Right cardiac atrium (tissue), 5 donors: ENCODE data around the gene PDE11A. TPM values are rescaled to one million over a fixed set of nuclear protein-coding genes. Genes with fewer than 3 reads are reported as not detected.

ENCODE experiments used
- ATAC-seq, 2 donors: fragments of 200-7000 bp; cut with Tn5 transposase; one replicate each; pipeline versions ENCODE4 v1.8.0 to v1.9.1; 2020; ENCODE audit warnings: moderate library complexity in 2 of 2, mild to moderate bottlenecking in 1 of 2
- DNase-seq, 3 donors: peaks; one replicate each; pipeline ENCODE4 v3.0.0-alpha.2; 2020
- H3K27ac ChIP-seq: one replicate; pipeline ENCODE4 v1.5.1; 2013; ENCODE audit warnings: mild to moderate bottlenecking, low read length, control low read depth, moderate library complexity
- H3K27me3 ChIP-seq: one replicate; pipeline ENCODE4 v1.6.1; 2013; ENCODE audit not compliant: control insufficient read depth, insufficient read depth
- H3K4me1 ChIP-seq: one replicate; pipeline ENCODE4 v1.6.1; 2013; ENCODE audit warnings: low read length; ENCODE audit not compliant: control insufficient read depth, insufficient read depth
- H3K4me3 ChIP-seq: one replicate; pipeline ENCODE4 v1.5.1; 2013; ENCODE audit warnings: low read length, control low read depth
- H3K9me3 ChIP-seq: one replicate; pipeline ENCODE4 v1.6.1; 2013; ENCODE audit warnings: low read length; ENCODE audit not compliant: control insufficient read depth
- WGBS: extraction: QIAGEN DNeasy Blood & Tissue Kit; methylation state at CpG from one replicate; pipeline ENCODE4 v1.1.7; 2013; 5-methylcytosine and 5-hydroxymethylcytosine counted together
- intact Hi-C, 4 donors: fragments of 100-400 bp; cut with DNase I; formaldehyde crosslinking; loops; one replicate each; pipeline versions ENCODE4 v1.11.0 to v1.14.0; 2022 to 2023
- polyA plus RNA-seq: library from polyadenylated mRNA; stranded (reverse); fragments of 200-250 nt; gene quantifications from one replicate; pipeline ENCODE4 v1.2.3, GENCODE V29; 2013
- total RNA-seq, 4 donors: library from RNA; stranded (reverse); fragmentation: NEBNext Ultra II Directional; extraction: Animal tissue kit (Norgen Biotek cat#: 25700); gene quantifications; one replicate each; pipeline ENCODE4 v1.2.1, GENCODE V29; 2021
- donor health status: healthy with polysubstance abuse.
- donor health status: DM: no; HTN: yes; CAD: no.
- donor health status: DM: no; HTN: no; CAD: no.
- donor health status: DM: no; HTN: yes; CAD: no; lungs with severe emphysema.
- donor health status: DM: yes; HTN: yes; CAD: no.

PDE11A gene
- total and polyA plus RNA-seq, 5 donors = 0.08 to 0.63 (median 0.18) TPM

DNA sequence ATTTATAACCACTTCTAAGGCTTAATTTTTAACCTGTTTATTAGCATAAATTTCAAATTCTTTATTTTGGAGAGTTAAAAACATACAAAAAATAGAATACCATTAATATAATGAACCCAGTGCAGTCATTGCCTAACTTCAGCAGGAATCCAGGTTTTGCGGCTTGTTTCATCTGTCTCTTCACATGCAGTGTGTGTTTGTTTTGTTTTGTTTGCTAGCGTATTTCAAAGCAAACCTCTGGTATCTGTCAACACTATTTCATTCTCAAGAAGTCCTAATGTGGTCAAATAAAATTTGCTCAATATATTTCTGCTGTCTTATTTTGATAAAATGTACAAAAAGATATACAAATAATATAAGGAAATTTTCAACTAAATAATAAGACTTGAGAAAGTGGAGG lies 351.5 kb downstream of the PDE11A start:
- DNase-seq = no peak
- intact Hi-C loops = loop anchor here in 3 of 4 donors (10.0 kb wide), 2 partner anchors 226 to 236 kb away; no protein-coding TSS in a partner anchor
- H3K4me3 ChIP-seq = no peak overlapping the region
- H3K27me3 ChIP-seq = no peaks in the 10 kb centered on the region
- H3K27ac ChIP-seq = no peak overlapping the region
- no peaks in the 10 kb centered on the region for H3K9me3 ChIP-seq
- no peak for ATAC-seq
- 94% methylated on average over 2 of the region's 2 CpGs for WGBS
- no peaks in the 10 kb centered on the region for H3K4me1 ChIP-seq

DNA sequence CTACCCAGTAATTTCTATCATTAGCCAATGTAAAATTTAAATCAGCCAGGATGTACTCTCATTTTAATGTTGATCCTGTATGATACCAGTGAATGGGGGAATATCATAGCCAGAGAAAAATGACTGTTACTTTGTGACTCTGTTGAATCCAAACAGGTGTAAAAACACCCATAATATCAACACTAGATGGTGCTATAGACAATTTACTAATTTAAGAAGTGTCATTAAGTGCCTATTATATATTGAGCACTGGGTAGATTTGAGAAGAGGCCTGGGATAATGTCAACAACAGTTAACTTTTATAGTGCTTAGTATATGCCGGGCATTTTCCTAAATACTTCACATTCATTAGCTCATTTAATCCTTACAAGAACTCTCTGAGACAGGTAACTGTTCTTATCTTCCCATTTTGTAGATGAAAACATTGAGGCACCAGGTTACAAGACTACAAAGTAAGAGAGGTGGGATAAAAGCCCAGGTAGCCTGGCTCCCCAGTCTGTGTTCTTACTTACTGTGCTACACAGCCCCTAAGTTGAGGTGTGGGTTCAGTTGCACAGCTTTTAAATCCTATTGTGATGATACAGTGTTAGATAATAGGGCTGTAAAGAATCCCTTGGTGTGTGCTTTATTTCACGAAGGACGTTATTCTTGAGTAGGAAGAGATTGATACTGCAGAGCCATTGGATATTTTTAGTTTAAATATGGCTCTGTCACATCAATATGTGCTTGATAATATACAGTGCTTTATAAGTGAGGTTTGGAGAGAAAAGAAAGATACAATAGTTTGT lies 354.6 kb downstream of the PDE11A start:
- Histone ChIP-seq H3K4me1 (no peaks in the 10 kb centered on the region), H3K27me3 (no peaks in the 10 kb centered on the region), H3K27ac (no peak overlapping the region), H3K9me3 (no peaks in the 10 kb centered on the region), H3K4me3 (no peak overlapping the region)
- no peak for ATAC-seq
- no peak for DNase-seq
- intact Hi-C loops = loop anchor here in 1 of 4 donors (10.0 kb wide), 1 partner anchor 223 kb away; no protein-coding TSS in a partner anchor
- 77% methylated on average over 3 of the region's 3 CpGs for WGBS

DNA sequence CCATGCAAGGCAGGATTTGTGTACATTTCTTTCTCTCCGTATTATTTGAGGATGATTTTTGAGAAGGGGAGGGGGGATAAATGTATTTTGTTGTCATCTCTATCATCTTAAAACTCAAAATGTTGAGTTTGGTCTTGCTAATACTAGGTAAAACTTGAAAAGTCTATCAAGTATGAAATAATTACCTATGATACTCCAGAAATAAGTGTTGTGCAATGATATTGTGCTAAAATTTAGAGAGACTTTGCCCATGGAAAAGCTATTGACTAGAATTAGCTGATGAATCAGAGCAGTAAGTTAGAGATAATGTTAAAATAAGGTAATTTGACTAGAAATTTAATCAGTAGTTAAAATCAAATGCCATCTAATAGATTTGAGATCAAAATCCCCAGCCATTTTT lies 356.1 kb downstream of the PDE11A start:
- Histone ChIP-seq H3K27ac (no peak overlapping the region), H3K9me3 (no peaks in the 10 kb centered on the region), H3K4me3 (no peak overlapping the region), H3K4me1 (no peaks in the 10 kb centered on the region), H3K27me3 (no peaks in the 10 kb centered on the region)
- ATAC-seq (no peak), DNase-seq (no peak)
- intact Hi-C loops = loop anchor here in 1 of 4 donors (10.0 kb wide), 1 partner anchor 222 kb away; no protein-coding TSS in a partner anchor
- WGBS = 93% methylated on average over 1 of the region's 1 CpG

DNA sequence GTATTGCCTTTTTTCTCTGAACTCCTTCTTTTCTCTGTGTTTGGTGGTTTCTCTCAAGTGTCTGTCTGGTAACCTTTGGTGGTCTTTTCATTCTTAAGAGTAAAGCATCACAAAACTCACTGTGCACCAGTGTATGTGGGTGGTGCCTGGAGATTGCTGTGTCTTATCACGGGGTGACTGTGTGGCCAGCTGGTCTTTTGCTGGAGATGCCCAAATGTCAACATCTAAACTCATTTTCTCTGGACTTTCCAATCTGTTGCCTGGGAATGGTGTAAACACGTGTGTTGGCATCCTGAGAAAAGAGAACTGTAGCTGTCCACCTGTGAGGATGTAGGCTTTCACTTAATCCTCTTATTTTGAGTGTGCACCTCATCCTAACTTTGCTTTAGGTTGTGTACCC lies 356.8 kb downstream of the PDE11A start:
- Histone ChIP-seq H3K4me1 (no peaks in the 10 kb centered on the region), H3K4me3 (no peak overlapping the region), H3K27ac (no peak overlapping the region), H3K27me3 (no peaks in the 10 kb centered on the region), H3K9me3 (no peaks in the 10 kb centered on the region)
- 72% methylated on average over 2 of the region's 2 CpGs for WGBS
- intact Hi-C loops = loop anchor here in 1 of 4 donors (10.0 kb wide), 1 partner anchor 221 kb away; no protein-coding TSS in a partner anchor
- ATAC-seq = no peak
- no peak for DNase-seq

DNA sequence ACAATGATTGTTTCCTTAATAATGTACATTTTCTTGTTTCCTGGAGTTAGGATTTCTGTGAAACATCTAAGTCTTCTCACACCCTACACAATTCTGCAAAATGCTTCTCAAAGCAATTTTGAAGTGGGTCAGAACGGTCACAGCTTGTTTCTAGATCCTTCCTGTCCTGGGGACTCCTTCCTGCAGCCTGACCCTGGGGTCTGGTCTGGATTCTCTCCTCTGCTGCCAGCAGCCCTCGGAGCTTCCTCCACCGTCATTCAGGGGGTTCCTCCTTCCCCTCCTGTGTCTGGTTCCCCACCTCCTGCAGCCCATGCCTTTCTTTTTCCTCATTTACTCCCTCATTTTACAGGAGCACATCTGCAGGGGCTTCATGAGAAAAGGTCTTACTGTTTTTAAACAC lies 357.9 kb downstream of the PDE11A start:
- Histone ChIP-seq H3K27ac (no peak overlapping the region), H3K27me3 (no peaks in the 10 kb centered on the region), H3K4me1 (no peaks in the 10 kb centered on the region), H3K4me3 (no peak overlapping the region), H3K9me3 (no peaks in the 10 kb centered on the region)
- ATAC-seq (no peak), DNase-seq (no peak)
- WGBS = 46% methylated on average over 3 of the region's 3 CpGs
- intact Hi-C loops = loop anchor here in 1 of 4 donors (10.0 kb wide), 1 partner anchor 220 kb away; no protein-coding TSS in a partner anchor

DNA sequence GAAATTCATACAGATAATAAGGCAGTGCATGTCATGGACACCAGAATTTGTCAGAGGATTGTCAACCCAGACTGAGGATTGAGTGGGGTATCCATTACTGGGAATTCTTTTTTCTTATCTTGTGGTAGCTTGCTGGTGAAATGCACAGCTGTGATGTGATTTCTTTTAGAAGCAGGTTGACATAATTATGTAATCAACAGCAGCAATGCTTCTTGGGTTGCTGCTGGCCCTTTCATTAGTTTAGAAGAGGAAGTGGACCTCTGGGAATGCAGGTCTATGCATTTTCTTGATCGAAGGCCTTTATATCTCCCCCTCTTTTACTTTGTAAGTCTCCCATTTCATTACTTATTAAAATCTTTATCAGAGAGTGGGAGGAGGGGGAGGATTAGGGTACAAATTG lies 360.1 kb downstream of the PDE11A start:
- Histone ChIP-seq H3K9me3 (no peaks in the 10 kb centered on the region), H3K27ac (no peak overlapping the region), H3K27me3 (no peaks in the 10 kb centered on the region), H3K4me3 (no peak overlapping the region), H3K4me1 (peaks cover 2% of the 10 kb centered on the region)
- 31% methylated on average over 1 of the region's 1 CpG for WGBS
- intact Hi-C loops = loop anchor here in 1 of 4 donors (10.0 kb wide), 1 partner anchor 218 kb away; no protein-coding TSS in a partner anchor
- DNase-seq = no peak
- no peak for ATAC-seq

DNA sequence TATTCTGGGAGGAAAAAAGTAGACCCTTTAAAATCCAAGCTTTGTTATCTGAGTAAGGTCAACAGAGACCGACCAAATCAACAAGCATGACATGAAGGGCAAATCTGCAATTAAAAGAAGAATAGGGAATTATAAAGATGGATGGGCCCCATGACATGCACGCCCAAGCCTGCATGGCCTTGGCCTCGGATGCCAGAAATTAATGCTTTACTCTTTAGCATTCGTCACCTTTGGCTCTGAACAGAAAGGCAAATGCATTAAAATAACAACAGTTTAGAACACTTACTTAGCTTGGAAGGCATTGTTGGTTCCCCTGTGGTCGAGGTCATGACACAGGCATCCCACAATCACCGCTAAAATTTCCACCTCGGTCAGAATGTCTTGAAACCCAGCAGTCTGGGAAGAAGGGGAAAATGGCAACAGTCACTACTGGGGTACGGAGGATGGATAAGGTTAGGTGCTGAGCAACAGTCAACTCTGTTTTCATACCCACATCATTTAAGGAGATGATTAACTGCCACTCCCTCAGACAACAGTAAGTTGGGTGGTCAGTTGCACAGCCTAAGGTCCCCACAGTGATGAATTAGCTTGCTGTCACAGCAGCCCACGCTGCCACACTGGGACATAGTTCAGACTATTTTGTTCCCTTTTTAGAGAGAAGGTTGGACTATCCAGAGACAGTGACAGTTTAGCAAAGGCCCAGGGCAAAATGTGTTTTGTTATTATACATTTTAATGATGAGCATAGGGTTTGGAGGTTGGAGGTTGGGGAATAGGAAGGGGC lies 360.9 kb downstream of the PDE11A start:
- H3K9me3 ChIP-seq = no peaks in the 10 kb centered on the region
- H3K27me3 ChIP-seq = no peaks in the 10 kb centered on the region
- peaks cover 2% of the 10 kb centered on the region for H3K4me1 ChIP-seq
- no peak for ATAC-seq
- DNase-seq = no peak
- no peak overlapping the region for H3K27ac ChIP-seq
- no peak overlapping the region for H3K4me3 ChIP-seq
- WGBS = 86% methylated on average over 9 of the region's 9 CpGs
- intact Hi-C loops = loop anchor here in 1 of 4 donors (10.0 kb wide), 1 partner anchor 217 kb away; no protein-coding TSS in a partner anchor

GRCh38 chr2:177710889-177711288 lies 361.7 kb downstream of the PDE11A start:
- intact Hi-C loops = loop anchor here in 1 of 4 donors (10.0 kb wide), 1 partner anchor 216 kb away; no protein-coding TSS in a partner anchor
- WGBS = 83% methylated on average over 2 of the region's 2 CpGs

GRCh38 chr2:177709986-177710401 lies 362.6 kb downstream of the PDE11A start:
- 70% methylated on average over 8 of the region's 8 CpGs for WGBS
- Histone ChIP-seq H3K9me3 (no peaks in the 10 kb centered on the region), H3K27ac (no peak overlapping the region), H3K4me3 (no peak overlapping the region), H3K4me1 (peaks cover 2% of the 10 kb centered on the region), H3K27me3 (no peaks in the 10 kb centered on the region)
- ATAC-seq (no peak), DNase-seq (no peak)
- intact Hi-C loops = loop anchor here in 1 of 4 donors (10.0 kb wide), 1 partner anchor 215 kb away; no protein-coding TSS in a partner anchor

More at GRCh38 chr2:177710889-177711288, 361.7 kb downstream of the PDE11A start:
- H3K27me3 ChIP-seq = no peaks in the 10 kb centered on the region
- no peaks in the 10 kb centered on the region for H3K9me3 ChIP-seq
- ATAC-seq (no peak), DNase-seq (no peak)
- H3K4me1 ChIP-seq = peaks cover 2% of the 10 kb centered on the region
- no peak overlapping the region for H3K4me3 ChIP-seq
- no peak overlapping the region for H3K27ac ChIP-seq

- ATAC-seq = no peak
- 66% methylated on average over 9 of the region's 9 CpGs for WGBS
- intact Hi-C loops = no loop called here
These were observed 363.7 kb downstream of the PDE11A start for GRCh38 chr2:177708660-177709444.

More at GRCh38 chr2:177708660-177709444, 363.7 kb downstream of the PDE11A start:
- Histone ChIP-seq H3K27ac (no peak overlapping the region), H3K4me3 (no peak overlapping the region), H3K4me1 (peaks cover 2% of the 10 kb centered on the region), H3K27me3 (no peaks in the 10 kb centered on the region), H3K9me3 (no peaks in the 10 kb centered on the region)
- peak in 1 of 3 donors; percentile 49 for DNase-seq
